Fibroblast of pulmonary artery (primary cell): ENCODE results near the gene GRM8.

Experiments
- DNase-seq: peaks from one replicate; pipeline ENCODE4 v3.0.0-alpha.2; 2010; ENCODE audit warnings: low read depth
- H3K4me3 ChIP-seq: replicated peaks from 2 replicates; pipeline ENCODE4 v1.5.1; 2011; ENCODE audit warnings: low read depth, mild to moderate bottlenecking, control low read depth, low read length, moderate library complexity
- TF ChIP-seq, protein P1 (sequence below): IDR thresholded peaks from 2 replicates; pipeline ENCODE4 v1.5.1; 2011; ENCODE audit warnings: mild to moderate bottlenecking, control low read depth, low read length, inconsistent platforms; ENCODE audit errors: missing control alignments

GRM8 gene

DNA sequence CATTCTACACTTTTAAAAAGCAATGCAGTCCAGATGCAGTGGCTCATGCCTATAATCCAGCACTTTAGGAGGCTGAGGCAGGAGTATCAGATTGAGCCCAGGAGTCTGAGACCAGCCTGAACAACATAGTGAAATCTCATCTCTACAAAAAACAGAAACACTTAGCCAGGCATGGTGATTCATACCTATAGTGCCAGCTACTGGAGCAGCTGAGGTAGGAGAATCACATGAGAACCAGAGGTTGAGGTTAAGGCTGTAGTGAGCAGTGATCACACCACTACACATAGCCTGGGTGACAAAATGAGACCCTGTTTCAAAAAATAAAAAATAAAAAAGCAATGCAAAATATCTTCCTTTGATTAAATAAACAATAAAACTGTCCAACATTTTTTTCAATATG, 205.2 kb downstream of the GRM8 start:
- TF ChIP-seq, protein P1, sequence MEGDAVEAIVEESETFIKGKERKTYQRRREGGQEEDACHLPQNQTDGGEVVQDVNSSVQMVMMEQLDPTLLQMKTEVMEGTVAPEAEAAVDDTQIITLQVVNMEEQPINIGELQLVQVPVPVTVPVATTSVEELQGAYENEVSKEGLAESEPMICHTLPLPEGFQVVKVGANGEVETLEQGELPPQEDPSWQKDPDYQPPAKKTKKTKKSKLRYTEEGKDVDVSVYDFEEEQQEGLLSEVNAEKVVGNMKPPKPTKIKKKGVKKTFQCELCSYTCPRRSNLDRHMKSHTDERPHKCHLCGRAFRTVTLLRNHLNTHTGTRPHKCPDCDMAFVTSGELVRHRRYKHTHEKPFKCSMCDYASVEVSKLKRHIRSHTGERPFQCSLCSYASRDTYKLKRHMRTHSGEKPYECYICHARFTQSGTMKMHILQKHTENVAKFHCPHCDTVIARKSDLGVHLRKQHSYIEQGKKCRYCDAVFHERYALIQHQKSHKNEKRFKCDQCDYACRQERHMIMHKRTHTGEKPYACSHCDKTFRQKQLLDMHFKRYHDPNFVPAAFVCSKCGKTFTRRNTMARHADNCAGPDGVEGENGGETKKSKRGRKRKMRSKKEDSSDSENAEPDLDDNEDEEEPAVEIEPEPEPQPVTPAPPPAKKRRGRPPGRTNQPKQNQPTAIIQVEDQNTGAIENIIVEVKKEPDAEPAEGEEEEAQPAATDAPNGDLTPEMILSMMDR = no peak
- no peak overlapping the region for H3K4me3 ChIP-seq
- no peak for DNase-seq

DNA sequence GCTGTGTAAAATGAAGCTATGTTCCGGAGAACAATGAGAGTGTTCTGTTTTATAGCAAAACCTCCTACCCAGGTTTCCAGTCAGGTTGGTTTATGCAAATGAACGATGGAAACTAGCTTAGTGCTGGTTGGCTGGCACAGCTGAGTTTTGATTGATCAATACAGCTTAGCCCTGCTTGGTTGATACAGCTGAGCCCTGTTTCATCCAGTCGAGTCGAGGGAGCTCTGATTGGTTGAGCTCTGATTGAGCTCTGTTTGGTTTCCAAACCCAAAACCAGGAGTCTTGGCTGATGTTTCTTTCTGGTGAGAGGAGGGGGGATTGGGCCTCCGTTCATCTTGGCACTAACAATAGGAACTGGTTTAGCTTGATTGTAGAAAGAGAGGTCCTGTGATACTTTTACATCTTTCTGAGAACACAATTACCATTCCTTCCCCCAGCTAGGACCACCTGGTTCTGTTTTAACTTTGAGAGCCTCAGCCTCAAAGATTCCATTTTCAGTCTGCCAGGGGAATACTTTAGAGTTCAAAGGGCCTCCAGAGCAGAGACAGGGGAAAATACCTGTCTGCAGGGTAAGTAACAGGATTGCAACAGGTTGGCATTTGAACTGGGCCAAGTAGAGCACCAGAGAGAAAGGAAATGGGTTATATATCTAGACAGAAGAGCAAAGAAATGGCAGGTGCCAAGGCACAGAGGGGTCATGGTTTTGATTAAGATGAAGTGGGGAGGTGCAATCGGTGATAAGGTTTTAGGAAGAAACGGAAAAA, 210.9 kb downstream of the GRM8 start:
- TF ChIP-seq, protein P1 = no peak
- no peak for DNase-seq
- no peak overlapping the region for H3K4me3 ChIP-seq

DNA sequence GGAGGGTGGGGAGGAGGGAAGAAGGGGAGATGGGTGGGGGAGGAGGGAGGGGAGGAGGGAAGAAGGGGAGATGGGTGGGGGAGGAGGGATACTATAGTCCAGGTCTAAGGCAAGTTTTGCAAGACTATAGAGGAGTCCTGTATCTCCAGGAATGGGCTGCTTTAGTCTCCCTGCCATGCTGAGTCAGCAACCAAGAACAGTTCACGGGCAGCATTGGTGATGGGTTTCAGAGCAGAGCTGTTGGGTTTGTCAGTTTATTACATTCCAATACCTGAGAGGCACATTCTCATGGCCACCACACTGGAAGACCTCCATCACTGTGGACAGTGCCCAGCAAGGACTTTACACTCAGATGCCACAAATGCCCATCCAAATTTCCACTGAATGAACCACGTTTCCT, 212.7 kb downstream of the GRM8 start:
- TF ChIP-seq, protein P1 = no peak
- no peak for DNase-seq
- H3K4me3 ChIP-seq = no peak overlapping the region

DNA sequence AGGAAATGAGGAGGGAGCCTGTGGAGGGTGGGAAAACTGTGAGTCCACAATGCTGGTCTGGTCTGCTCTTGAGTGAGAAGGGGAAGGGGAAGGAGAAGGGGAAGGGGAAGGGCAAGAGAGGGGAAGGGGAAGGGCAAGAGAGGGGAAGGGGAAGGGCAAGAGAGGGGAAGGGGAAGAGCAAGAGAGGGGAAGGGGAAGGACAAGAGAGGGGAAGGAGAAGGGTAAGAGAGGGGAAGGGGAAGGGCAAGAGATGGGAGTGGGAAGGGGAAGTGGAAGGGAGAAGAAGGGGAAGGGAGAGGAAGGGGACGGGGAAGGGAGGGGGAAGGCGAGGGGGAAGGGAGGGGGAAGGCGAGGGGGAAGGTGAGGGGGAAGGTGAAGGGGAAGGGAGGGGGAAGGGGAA, 213.2 kb downstream of the GRM8 start:
- H3K4me3 ChIP-seq = no peak overlapping the region
- DNase-seq = no peak
- TF ChIP-seq, protein P1 = no peak

DNA sequence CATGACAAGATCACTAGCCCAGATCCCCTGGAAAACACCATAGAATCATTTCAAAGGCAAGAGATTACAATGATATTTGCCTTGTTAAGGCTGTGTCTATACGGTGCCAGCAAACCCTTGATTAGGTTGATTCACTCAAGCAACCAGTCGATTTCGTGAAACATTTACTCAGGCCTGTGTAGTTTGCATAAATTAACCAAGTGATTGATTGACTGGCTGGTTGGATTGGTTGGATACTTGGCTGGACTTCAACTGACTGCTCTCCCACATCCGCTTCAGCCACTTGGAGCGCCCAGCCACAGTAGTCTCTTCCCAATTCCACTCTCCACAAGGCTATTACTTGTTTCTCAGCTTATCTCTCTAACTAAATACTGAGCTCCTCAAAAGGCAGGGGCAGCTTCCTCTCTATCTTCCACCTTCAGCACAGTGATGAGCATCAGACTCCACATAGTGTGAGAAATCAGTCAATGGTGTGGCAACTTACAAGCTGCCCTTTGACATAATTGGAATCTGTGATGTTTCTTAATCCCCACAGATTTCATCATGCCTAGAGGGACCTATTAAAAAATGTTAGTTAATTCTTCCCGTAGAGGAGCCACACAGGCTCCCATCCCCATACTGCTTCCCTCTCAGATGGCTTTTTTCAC, 217.4 kb downstream of the GRM8 start:
- no peak overlapping the region for H3K4me3 ChIP-seq
- TF ChIP-seq, protein P1 = no peak
- no peak for DNase-seq

DNA sequence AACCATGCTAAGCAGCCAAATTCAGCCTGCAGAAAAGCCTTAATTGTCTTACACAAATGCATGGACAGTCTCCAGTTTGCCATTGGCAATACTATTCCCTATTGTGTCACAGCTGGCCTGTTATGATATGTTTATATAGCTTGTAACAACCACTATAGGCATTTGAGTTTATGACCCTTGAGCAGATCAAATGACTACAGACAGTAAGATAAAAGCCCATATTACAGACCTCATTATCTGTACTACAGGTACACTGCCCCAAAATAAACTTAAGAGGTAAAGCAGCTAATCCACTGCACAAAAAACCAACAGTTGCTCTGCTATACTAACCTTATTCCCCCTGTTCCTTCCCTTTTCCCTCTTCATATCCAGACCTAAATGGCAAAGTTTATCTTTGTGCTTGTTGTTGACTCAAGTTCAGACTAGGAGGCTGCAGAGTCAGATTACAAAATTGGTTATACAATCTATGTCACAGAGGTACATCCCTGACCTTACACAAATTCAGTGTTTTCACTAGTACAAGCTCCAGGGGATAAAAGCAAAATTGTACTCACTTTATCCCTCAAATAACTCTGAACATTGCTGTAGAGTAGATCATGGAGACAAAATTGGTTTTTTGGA, 218.4 kb downstream of the GRM8 start:
- TF ChIP-seq, protein P1 = no peak
- no peak for DNase-seq

More for the DNA sequence above, 218.4 kb downstream of the GRM8 start:
- no peak overlapping the region for H3K4me3 ChIP-seq
